HEK293 (cell line): ENCODE data around the gene SSBP3.
A peak's percentile ranks its signal among the peaks of the same experiment; 100 is the strongest.

Experiments used
- CTCF ChIA-PET: fragments of 350-600 bp; formaldehyde crosslinking; extraction: SDS; loops from one replicate; lab custom pipeline; 2021; ENCODE audit warnings: antibody characterized with exemption; lab: Yijun Ruan, JAX
- POLR2A ChIA-PET: fragments of 300-600 bp; formaldehyde crosslinking; extraction: SDS; loops from one replicate; lab custom pipeline; 2020; ENCODE audit warnings: antibody characterized with exemption, inconsistent platforms; lab: Yijun Ruan, JAX
- H3K27ac ChIP-seq: fragments of 200-500 bp; sonication (Bioruptor generic); 2 replicates; pipeline ENCODE4 v1.5.1; 2014; ENCODE audit warnings: low read depth, low read length, control low read depth, inconsistent platforms; ENCODE audit errors: extremely low read depth
- H3K36me3 ChIP-seq, 2 experiments: fragments of 200-500 bp in 1 of 2; sonication (Bioruptor generic) in 1 of 2; 1 replicate in 1 of 2; 2 replicates in 1 of 2; pipeline ENCODE4 v1.5.1; 2014 to 2017; ENCODE audit warnings: inconsistent platforms in 2 of 2, low read length in 2 of 2; ENCODE audit not compliant: control insufficient read depth in 2 of 2, insufficient read depth in 1 of 2
- H3K4me1 ChIP-seq: fragments of 200-500 bp; sonication (Bioruptor generic); 2 replicates; pipeline ENCODE4 v1.5.1; 2014; ENCODE audit warnings: mild to moderate bottlenecking, low read length, inconsistent platforms; ENCODE audit not compliant: control insufficient read depth, insufficient read depth
- H3K4me3 ChIP-seq: 2 replicates; pipeline ENCODE4 v1.5.1; 2011; ENCODE audit warnings: low read depth, mild to moderate bottlenecking, control low read depth, low read length, moderate library complexity
- H3K9me3 ChIP-seq: fragments of 200-500 bp; sonication (Bioruptor generic); 2 replicates; pipeline ENCODE4 v1.5.1; 2014; ENCODE audit warnings: low read depth, low read length, inconsistent platforms; ENCODE audit not compliant: control insufficient read depth, insufficient read depth
- HOXD13 ChIP-seq: sonication (generic); formaldehyde crosslinking; IDR thresholded peaks from 2 replicates; pipeline ENCODE4 v1.8.0; 2022; ENCODE audit warnings: missing genetic modification reagents, borderline replicate concordance
- KLF1 ChIP-seq: fragments of 450-650 bp; formaldehyde crosslinking; IDR thresholded peaks from 2 replicates; pipeline ENCODE4 v1.5.1; 2016; ENCODE audit warnings: missing biosample characterization, missing genetic modification characterization
- KLF8 ChIP-seq: fragments of 450-650 bp; formaldehyde crosslinking; IDR thresholded peaks from 2 replicates; pipeline ENCODE4 v1.5.1; 2016; ENCODE audit warnings: missing biosample characterization, missing genetic modification characterization
- KLF9 ChIP-seq: fragments of 450-650 bp; formaldehyde crosslinking; IDR thresholded peaks from 2 replicates; pipeline ENCODE4 v1.5.1; 2016; ENCODE audit warnings: missing biosample characterization, missing genetic modification characterization, low read depth
- PRDM1 ChIP-seq: fragments of 450-650 bp; formaldehyde crosslinking; IDR thresholded peaks from 2 replicates; pipeline ENCODE4; 2016; ENCODE audit warnings: missing biosample characterization, missing genetic modification characterization
- SP2 ChIP-seq: fragments of 450-650 bp; formaldehyde crosslinking; IDR thresholded peaks from 2 replicates; pipeline ENCODE4 v1.5.1; 2016; ENCODE audit warnings: missing biosample characterization, missing genetic modification characterization
- TRIM28 ChIP-seq: IDR thresholded peaks from 2 replicates; pipeline ENCODE4 v1.6.1; 2011; ENCODE audit warnings: low read length, control low read depth, borderline replicate concordance
- ZBTB48 ChIP-seq: fragments of 450-650 bp; formaldehyde crosslinking; IDR thresholded peaks from 2 replicates; pipeline ENCODE4 v1.5.1; 2016; ENCODE audit warnings: missing biosample characterization, missing genetic modification characterization
- ZFP37 ChIP-seq: fragments of 450-650 bp; formaldehyde crosslinking; IDR thresholded peaks from 2 replicates; pipeline ENCODE4 v1.5.1; 2016; ENCODE audit warnings: missing biosample characterization, missing genetic modification characterization
- ZNF174 ChIP-seq: fragments of 450-650 bp; formaldehyde crosslinking; IDR thresholded peaks from 2 replicates; pipeline ENCODE4 v1.5.0; 2017; ENCODE audit warnings: missing biosample characterization, mild to moderate bottlenecking, missing genetic modification characterization
- ZNF19 ChIP-seq: fragments of 450-650 bp; formaldehyde crosslinking; IDR thresholded peaks from 2 replicates; pipeline ENCODE4; 2016; ENCODE audit warnings: missing biosample characterization, missing genetic modification characterization, low read depth
- ZNF366 ChIP-seq: fragments of 450-650 bp; formaldehyde crosslinking; conservative IDR thresholded peaks from 2 replicates; pipeline ENCODE4 v1.5.1; 2016; ENCODE audit warnings: missing biosample characterization, missing genetic modification characterization
- ZNF37A ChIP-seq: fragments of 450-650 bp; IDR thresholded peaks from 2 replicates; pipeline ENCODE4 v1.5.1; 2018; ENCODE audit warnings: missing biosample characterization, missing genetic modification characterization
- ZNF394 ChIP-seq: fragments of 450-650 bp; formaldehyde crosslinking; IDR thresholded peaks from 2 replicates; pipeline ENCODE4 v1.5.1; 2016; ENCODE audit warnings: missing biosample characterization, missing genetic modification characterization, mild to moderate bottlenecking, moderate library complexity, borderline replicate concordance
- ZNF449 ChIP-seq: fragments of 450-650 bp; formaldehyde crosslinking; IDR thresholded peaks from 2 replicates; pipeline ENCODE4 v1.5.1; 2017; ENCODE audit warnings: missing biosample characterization, mild to moderate bottlenecking, missing genetic modification characterization, moderate library complexity
- ZNF514 ChIP-seq: fragments of 450-650 bp; formaldehyde crosslinking; IDR thresholded peaks from 2 replicates; pipeline ENCODE4 v1.5.1; 2016; ENCODE audit warnings: missing biosample characterization, missing genetic modification characterization
- ZNF529 ChIP-seq: fragments of 450-650 bp; formaldehyde crosslinking; IDR thresholded peaks from 2 replicates; pipeline ENCODE4 v1.5.1; 2017; ENCODE audit warnings: missing genetic modification characterization, missing biosample characterization; ENCODE audit not compliant: insufficient replicate concordance
- ZNF561 ChIP-seq: fragments of 450-650 bp; IDR thresholded peaks from 2 replicates; pipeline ENCODE4 v1.5.1; 2018; ENCODE audit warnings: missing biosample characterization, missing genetic modification characterization, borderline replicate concordance
- TF ChIP-seq, protein P1 (sequence below): fragments of 450-650 bp; formaldehyde crosslinking; IDR thresholded peaks from 2 replicates; pipeline ENCODE4 v1.5.1; 2017; ENCODE audit warnings: missing biosample characterization, missing genetic modification characterization
- TF ChIP-seq, protein P2 (sequence below): fragments of 450-650 bp; formaldehyde crosslinking; IDR thresholded peaks from 2 replicates; pipeline ENCODE4 v1.5.0; 2017; ENCODE audit warnings: missing biosample characterization, missing genetic modification characterization, borderline replicate concordance

Gene SSBP3

DNA sequence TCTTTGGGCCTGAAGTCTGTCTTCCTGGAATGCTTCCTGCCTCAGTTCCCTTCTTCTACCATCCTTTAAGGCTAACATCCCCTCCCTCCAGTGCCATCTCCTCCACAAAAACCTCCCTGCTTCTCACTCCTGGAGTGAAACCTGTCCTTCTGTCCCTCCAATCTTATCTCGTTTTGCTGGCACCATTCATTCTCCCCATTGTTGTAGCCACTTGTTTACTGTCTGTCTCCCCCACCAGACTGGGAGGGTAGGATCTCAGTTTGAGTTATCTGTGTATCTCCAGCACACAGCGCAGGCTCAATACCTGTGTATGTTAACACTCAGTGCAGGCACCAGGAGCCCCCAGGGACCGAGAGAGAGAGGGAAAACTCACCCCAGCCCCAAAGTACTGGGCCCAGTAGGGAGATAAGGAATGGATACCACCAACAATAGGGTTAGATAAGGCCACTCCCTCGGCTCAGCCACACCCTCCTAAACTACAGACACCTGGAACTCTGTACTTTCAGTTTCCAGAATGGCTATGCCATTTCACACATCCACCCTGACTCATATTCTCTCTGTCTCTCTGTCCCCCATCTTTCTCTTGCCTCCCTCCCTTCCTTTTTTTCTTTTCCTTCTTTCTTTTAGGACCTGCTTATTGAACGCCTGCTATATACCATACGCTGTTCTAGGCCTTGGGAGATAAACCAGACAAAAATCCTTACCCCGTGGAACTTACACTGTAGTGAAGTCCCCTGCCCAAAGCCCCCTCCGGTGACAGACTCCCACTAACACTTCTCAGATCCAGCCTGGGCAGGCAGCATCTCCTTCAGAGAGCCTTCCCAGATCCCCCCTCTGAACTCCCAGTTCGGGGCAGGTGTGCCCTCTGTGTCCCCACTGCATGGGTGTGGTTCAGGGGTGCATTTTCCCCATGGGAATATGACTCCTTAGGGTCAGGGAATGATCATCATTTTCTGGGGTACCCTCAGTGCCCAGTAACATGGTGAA, 3.3 kb upstream of the SSBP3 start:
- TF ChIP-seq, protein P1, sequence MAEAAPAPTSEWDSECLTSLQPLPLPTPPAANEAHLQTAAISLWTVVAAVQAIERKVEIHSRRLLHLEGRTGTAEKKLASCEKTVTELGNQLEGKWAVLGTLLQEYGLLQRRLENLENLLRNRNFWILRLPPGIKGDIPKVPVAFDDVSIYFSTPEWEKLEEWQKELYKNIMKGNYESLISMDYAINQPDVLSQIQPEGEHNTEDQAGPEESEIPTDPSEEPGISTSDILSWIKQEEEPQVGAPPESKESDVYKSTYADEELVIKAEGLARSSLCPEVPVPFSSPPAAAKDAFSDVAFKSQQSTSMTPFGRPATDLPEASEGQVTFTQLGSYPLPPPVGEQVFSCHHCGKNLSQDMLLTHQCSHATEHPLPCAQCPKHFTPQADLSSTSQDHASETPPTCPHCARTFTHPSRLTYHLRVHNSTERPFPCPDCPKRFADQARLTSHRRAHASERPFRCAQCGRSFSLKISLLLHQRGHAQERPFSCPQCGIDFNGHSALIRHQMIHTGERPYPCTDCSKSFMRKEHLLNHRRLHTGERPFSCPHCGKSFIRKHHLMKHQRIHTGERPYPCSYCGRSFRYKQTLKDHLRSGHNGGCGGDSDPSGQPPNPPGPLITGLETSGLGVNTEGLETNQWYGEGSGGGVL (tag by site-specific recombination): peak; percentile 27; the same call in 1 of the 2 replicates
- TF ChIP-seq ZNF366 (tag by site-specific recombination) (peak; percentile 42), PRDM1 (tag by site-specific recombination) (peak; percentile 62; the same call in 1 of the 2 replicates), KLF1 (peak; percentile 89), ZBTB48 (tag by site-specific recombination) (no peak)
- H3K36me3 ChIP-seq: no peaks in the 10 kb centered on the region
- CTCF ChIA-PET: no interaction called here
- no peak overlapping the region for H3K4me3 ChIP-seq
- H3K27ac ChIP-seq: no peak overlapping the region; the same call in 1 of the 2 replicates
- no peaks in the 10 kb centered on the region for H3K9me3 ChIP-seq
- POLR2A ChIA-PET: no interaction called here
- H3K4me1 ChIP-seq: peaks cover 10% of the 10 kb centered on the region

- Histone ChIP-seq H3K36me3 (peaks cover 0 to 2% of the 10 kb centered on the region in 2 experiments; a peak in 1 of 3 replicates), H3K4me3 (no peak overlapping the region), H3K9me3 (no peaks in the 10 kb centered on the region), H3K4me1 (peaks cover 16% of the 10 kb centered on the region), H3K27ac (peak overlapping the region; percentile 62)
- ChIA-PET POLR2A (interaction anchor here (0.9 to 2.3 kb wide), 6 partner anchors 12 to 463 kb away, joined by 3 to 44 read pairs (median 5); partner anchors contain the start of genes CYB5RL, IFT25, LRRC42 and MRPL37), CTCF (interaction anchor here (1.2 kb wide), 2 partner anchors 81 to 97 kb away, joined by 3 to 16 read pairs; no protein-coding TSS in a partner anchor)
- TF ChIP-seq ZNF449 (tag by site-specific recombination): no peak
- TF ChIP-seq SP2 (tag by site-specific recombination): 0 out of 2 replicates have a peak, but pooled peaks have one; percentile 6
- 0 out of 2 replicates have a peak, but pooled peaks have one; percentile 9 for TF ChIP-seq KLF8 (tag by site-specific recombination)
- TF ChIP-seq ZNF561 (tag by site-specific recombination): no peak
- no peak for TF ChIP-seq ZNF514
- no peak for TF ChIP-seq PRDM1 (tag by site-specific recombination)
- no peak for TF ChIP-seq TRIM28
- 0 out of 2 replicates have a peak, but pooled peaks have one; percentile 20 for TF ChIP-seq ZFP37 (tag by site-specific recombination)
- TF ChIP-seq ZNF529 (tag by site-specific recombination): no peak
- TF ChIP-seq, protein P2, sequence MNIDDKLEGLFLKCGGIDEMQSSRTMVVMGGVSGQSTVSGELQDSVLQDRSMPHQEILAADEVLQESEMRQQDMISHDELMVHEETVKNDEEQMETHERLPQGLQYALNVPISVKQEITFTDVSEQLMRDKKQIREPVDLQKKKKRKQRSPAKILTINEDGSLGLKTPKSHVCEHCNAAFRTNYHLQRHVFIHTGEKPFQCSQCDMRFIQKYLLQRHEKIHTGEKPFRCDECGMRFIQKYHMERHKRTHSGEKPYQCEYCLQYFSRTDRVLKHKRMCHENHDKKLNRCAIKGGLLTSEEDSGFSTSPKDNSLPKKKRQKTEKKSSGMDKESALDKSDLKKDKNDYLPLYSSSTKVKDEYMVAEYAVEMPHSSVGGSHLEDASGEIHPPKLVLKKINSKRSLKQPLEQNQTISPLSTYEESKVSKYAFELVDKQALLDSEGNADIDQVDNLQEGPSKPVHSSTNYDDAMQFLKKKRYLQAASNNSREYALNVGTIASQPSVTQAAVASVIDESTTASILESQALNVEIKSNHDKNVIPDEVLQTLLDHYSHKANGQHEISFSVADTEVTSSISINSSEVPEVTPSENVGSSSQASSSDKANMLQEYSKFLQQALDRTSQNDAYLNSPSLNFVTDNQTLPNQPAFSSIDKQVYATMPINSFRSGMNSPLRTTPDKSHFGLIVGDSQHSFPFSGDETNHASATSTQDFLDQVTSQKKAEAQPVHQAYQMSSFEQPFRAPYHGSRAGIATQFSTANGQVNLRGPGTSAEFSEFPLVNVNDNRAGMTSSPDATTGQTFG (tag by site-specific recombination): no peak
- TF ChIP-seq ZNF174 (tag by site-specific recombination): no peak
- TF ChIP-seq ZNF37A (tag by site-specific recombination): no peak
- no peak for TF ChIP-seq HOXD13 (CRISPR knock-in tag)
- TF ChIP-seq ZNF394 (tag by site-specific recombination): no peak
- no peak for TF ChIP-seq KLF9 (tag by site-specific recombination)
- TF ChIP-seq ZNF19: no peak
These were observed 2.2 kb upstream of the SSBP3 start for GRCh38 chr1:54408147-54409066.
